ENCODE measurements around the gene MUC2.

Gene MUC2

GRCh38 chr11:1064167-1064566, 10.5 kb upstream of the MUC2 start:
- Histone ChIP-seq H3K4me3 (ENCODE audit: low read depth, low read length) (no peak overlapping the region), H2AFZ (ENCODE audit: insufficient read depth, low read length, poor library complexity) (no peak overlapping the region), H4K8ac (ENCODE audit: low read depth, low read length) (no peak overlapping the region), H2BK120ac (ENCODE audit: insufficient read depth, low read length, poor library complexity) (no peak overlapping the region), H2BK5ac (ENCODE audit: low read depth, low read length, poor library complexity) (no peak overlapping the region), H3K9ac (ENCODE audit: low read length) (no peak overlapping the region), H3K9me3 (ENCODE audit: insufficient read depth, low read depth, low read length) (peaks cover 4% of the 10 kb centered on the region), H3K36me3 (ENCODE audit: control insufficient read depth in 1 of 2, insufficient read depth in 2 of 2, low read length in 2 of 2) (no peaks in the 10 kb centered on the region), H2BK12ac (ENCODE audit: low read length) (no peak overlapping the region), H4K12ac (ENCODE audit: low read depth, low read length) (no peak overlapping the region), H2AK5ac (ENCODE audit: low read length) (no peak overlapping the region), H3K27me3 (ENCODE audit: insufficient read depth, low read length) (no peaks in the 10 kb centered on the region), H4K91ac (ENCODE audit: low read depth, low read length) (no peak overlapping the region), H3K18ac (ENCODE audit: low read length) (no peak overlapping the region), H3K79me2 (ENCODE audit: control insufficient read depth, insufficient read depth, low read length, poor library complexity) (no peaks in the 10 kb centered on the region), H3K4me1 (ENCODE audit: control insufficient read depth in 1 of 2, insufficient read depth in 2 of 2, low read length in 2 of 2) (no peaks in the 10 kb centered on the region), H3K79me1 (ENCODE audit: low read length) (no peaks in the 10 kb centered on the region), H3K4ac (ENCODE audit: low read depth, low read length) (no peak overlapping the region), H3K4me2 (ENCODE audit: low read length) (no peak overlapping the region), H3K14ac (ENCODE audit: low read length) (no peak overlapping the region), H3K23ac (ENCODE audit: low read length) (no peak overlapping the region), H3K27ac (ENCODE audit: low read depth, low read length) (no peak overlapping the region)
- no peak for DNase-seq
- WGBS (ENCODE audit: extremely low coverage, insufficient coverage, insufficient read length) = no CpG with 5 or more reads among the region's 3 CpGs

GRCh38 chr11:1067812-1068496, 6.7 kb upstream of the MUC2 start:
- H3K4ac ChIP-seq (ENCODE audit: low read depth, low read length) = no peak overlapping the region
- H2BK120ac ChIP-seq (ENCODE audit: insufficient read depth, low read length, poor library complexity) = no peak overlapping the region
- no peak overlapping the region for H4K91ac ChIP-seq (ENCODE audit: low read depth, low read length)
- no peak overlapping the region for H3K9ac ChIP-seq (ENCODE audit: low read length)
- no peak overlapping the region for H3K27ac ChIP-seq (ENCODE audit: low read depth, low read length)
- no peak overlapping the region for H3K4me2 ChIP-seq (ENCODE audit: low read length)
- no peak overlapping the region for H3K23ac ChIP-seq (ENCODE audit: low read length)
- H2AK5ac ChIP-seq (ENCODE audit: low read length) = no peak overlapping the region
- no peaks in the 10 kb centered on the region for H3K79me1 ChIP-seq (ENCODE audit: low read length)
- no peak overlapping the region for H2BK12ac ChIP-seq (ENCODE audit: low read length)
- H2BK5ac ChIP-seq (ENCODE audit: low read depth, low read length, poor library complexity) = no peak overlapping the region
- no peak overlapping the region for H3K14ac ChIP-seq (ENCODE audit: low read length)
- H3K4me1 ChIP-seq (ENCODE audit: control insufficient read depth in 1 of 2, insufficient read depth in 2 of 2, low read length in 2 of 2) = no peaks in the 10 kb centered on the region
- no peak overlapping the region for H4K12ac ChIP-seq (ENCODE audit: low read depth, low read length)
- no peak for DNase-seq
- no peaks in the 10 kb centered on the region for H3K27me3 ChIP-seq (ENCODE audit: insufficient read depth, low read length)
- no peak overlapping the region for H3K4me3 ChIP-seq (ENCODE audit: low read depth, low read length)
- no peak overlapping the region for H3K18ac ChIP-seq (ENCODE audit: low read length)
- no peaks in the 10 kb centered on the region for H3K79me2 ChIP-seq (ENCODE audit: control insufficient read depth, insufficient read depth, low read length, poor library complexity)
- H2AFZ ChIP-seq (ENCODE audit: insufficient read depth, low read length, poor library complexity) = no peak overlapping the region
- no CpG with 5 or more reads among the region's 8 CpGs for WGBS (ENCODE audit: extremely low coverage, insufficient coverage, insufficient read length)
- H4K8ac ChIP-seq (ENCODE audit: low read depth, low read length) = no peak overlapping the region
- no peaks in the 10 kb centered on the region for H3K36me3 ChIP-seq (ENCODE audit: control insufficient read depth in 1 of 2, insufficient read depth in 2 of 2, low read length in 2 of 2)
- H3K9me3 ChIP-seq (ENCODE audit: insufficient read depth, low read depth, low read length) = no peaks in the 10 kb centered on the region

GRCh38 chr11:1069740-1070139, 4.9 kb upstream of the MUC2 start:
- H3K4me2 ChIP-seq (ENCODE audit: low read length) = no peak overlapping the region
- H3K4me1 ChIP-seq (ENCODE audit: control insufficient read depth in 1 of 2, insufficient read depth in 2 of 2, low read length in 2 of 2) = peaks cover 0 to 2% of the 10 kb centered on the region in 2 experiments
- H3K36me3 ChIP-seq (ENCODE audit: control insufficient read depth in 1 of 2, insufficient read depth in 2 of 2, low read length in 2 of 2) = no peaks in the 10 kb centered on the region
- no peak overlapping the region for H2BK5ac ChIP-seq (ENCODE audit: low read depth, low read length, poor library complexity)
- H2AK5ac ChIP-seq (ENCODE audit: low read length) = no peak overlapping the region
- no peak overlapping the region for H2BK120ac ChIP-seq (ENCODE audit: insufficient read depth, low read length, poor library complexity)
- H3K23ac ChIP-seq (ENCODE audit: low read length) = no peak overlapping the region
- H3K79me2 ChIP-seq (ENCODE audit: control insufficient read depth, insufficient read depth, low read length, poor library complexity) = no peaks in the 10 kb centered on the region
- no peaks in the 10 kb centered on the region for H3K79me1 ChIP-seq (ENCODE audit: low read length)
- H3K4ac ChIP-seq (ENCODE audit: low read depth, low read length) = no peak overlapping the region
- H2BK12ac ChIP-seq (ENCODE audit: low read length) = no peak overlapping the region
- H3K9me3 ChIP-seq (ENCODE audit: insufficient read depth, low read depth, low read length) = no peaks in the 10 kb centered on the region
- H2AFZ ChIP-seq (ENCODE audit: insufficient read depth, low read length, poor library complexity) = no peak overlapping the region
- DNase-seq = no peak
- no peak overlapping the region for H3K14ac ChIP-seq (ENCODE audit: low read length)
- H4K91ac ChIP-seq (ENCODE audit: low read depth, low read length) = no peak overlapping the region
- H4K12ac ChIP-seq (ENCODE audit: low read depth, low read length) = no peak overlapping the region
- no peak overlapping the region for H3K18ac ChIP-seq (ENCODE audit: low read length)
- no peaks in the 10 kb centered on the region for H3K27me3 ChIP-seq (ENCODE audit: insufficient read depth, low read length)
- H3K9ac ChIP-seq (ENCODE audit: low read length) = no peak overlapping the region
- H3K4me3 ChIP-seq (ENCODE audit: low read depth, low read length) = peak overlapping the region; percentile 42
- no peak overlapping the region for H4K8ac ChIP-seq (ENCODE audit: low read depth, low read length)
- H3K27ac ChIP-seq (ENCODE audit: low read depth, low read length) = no peak overlapping the region

- Histone ChIP-seq H4K8ac (ENCODE audit: low read depth, low read length) (no peak overlapping the region), H3K14ac (ENCODE audit: low read length) (no peak overlapping the region), H4K12ac (ENCODE audit: low read depth, low read length) (no peak overlapping the region), H2BK12ac (ENCODE audit: low read length) (no peak overlapping the region), H3K9me3 (ENCODE audit: insufficient read depth, low read depth, low read length) (no peaks in the 10 kb centered on the region), H3K9ac (ENCODE audit: low read length) (no peak overlapping the region), H3K23ac (ENCODE audit: low read length) (no peak overlapping the region), H3K4ac (ENCODE audit: low read depth, low read length) (no peak overlapping the region), H3K27ac (ENCODE audit: low read depth, low read length) (no peak overlapping the region), H3K4me1 (ENCODE audit: control insufficient read depth in 1 of 2, insufficient read depth in 2 of 2, low read length in 2 of 2) (peaks cover 0 to 2% of the 10 kb centered on the region in 2 experiments), H2AFZ (ENCODE audit: insufficient read depth, low read length, poor library complexity) (no peak overlapping the region), H2BK120ac (ENCODE audit: insufficient read depth, low read length, poor library complexity) (no peak overlapping the region), H2AK5ac (ENCODE audit: low read length) (no peak overlapping the region), H3K4me2 (ENCODE audit: low read length) (no peak overlapping the region), H3K79me2 (ENCODE audit: control insufficient read depth, insufficient read depth, low read length, poor library complexity) (no peaks in the 10 kb centered on the region), H3K27me3 (ENCODE audit: insufficient read depth, low read length) (no peaks in the 10 kb centered on the region), H3K4me3 (ENCODE audit: low read depth, low read length) (no peak overlapping the region), H3K79me1 (ENCODE audit: low read length) (no peaks in the 10 kb centered on the region), H4K91ac (ENCODE audit: low read depth, low read length) (no peak overlapping the region), H2BK5ac (ENCODE audit: low read depth, low read length, poor library complexity) (no peak overlapping the region), H3K36me3 (ENCODE audit: control insufficient read depth in 1 of 2, insufficient read depth in 2 of 2, low read length in 2 of 2) (no peaks in the 10 kb centered on the region), H3K18ac (ENCODE audit: low read length) (no peak overlapping the region)
- DNase-seq = no peak
- WGBS (ENCODE audit: extremely low coverage, insufficient coverage, insufficient read length) = no CpG with 5 or more reads among the region's 9 CpGs
Measured at GRCh38 chr11:1070594-1071462, 3.8 kb upstream of the MUC2 start.
